ENCODE measurements around the gene TBCK. TPM values are rescaled to one million over a fixed set of nuclear protein-coding genes. Genes with fewer than 3 reads are reported as not detected.
A peak's percentile ranks its signal among the peaks of the same experiment; 100 is the strongest.

The TBCK gene
- 27.7 TPM for total RNA-seq

DNA sequence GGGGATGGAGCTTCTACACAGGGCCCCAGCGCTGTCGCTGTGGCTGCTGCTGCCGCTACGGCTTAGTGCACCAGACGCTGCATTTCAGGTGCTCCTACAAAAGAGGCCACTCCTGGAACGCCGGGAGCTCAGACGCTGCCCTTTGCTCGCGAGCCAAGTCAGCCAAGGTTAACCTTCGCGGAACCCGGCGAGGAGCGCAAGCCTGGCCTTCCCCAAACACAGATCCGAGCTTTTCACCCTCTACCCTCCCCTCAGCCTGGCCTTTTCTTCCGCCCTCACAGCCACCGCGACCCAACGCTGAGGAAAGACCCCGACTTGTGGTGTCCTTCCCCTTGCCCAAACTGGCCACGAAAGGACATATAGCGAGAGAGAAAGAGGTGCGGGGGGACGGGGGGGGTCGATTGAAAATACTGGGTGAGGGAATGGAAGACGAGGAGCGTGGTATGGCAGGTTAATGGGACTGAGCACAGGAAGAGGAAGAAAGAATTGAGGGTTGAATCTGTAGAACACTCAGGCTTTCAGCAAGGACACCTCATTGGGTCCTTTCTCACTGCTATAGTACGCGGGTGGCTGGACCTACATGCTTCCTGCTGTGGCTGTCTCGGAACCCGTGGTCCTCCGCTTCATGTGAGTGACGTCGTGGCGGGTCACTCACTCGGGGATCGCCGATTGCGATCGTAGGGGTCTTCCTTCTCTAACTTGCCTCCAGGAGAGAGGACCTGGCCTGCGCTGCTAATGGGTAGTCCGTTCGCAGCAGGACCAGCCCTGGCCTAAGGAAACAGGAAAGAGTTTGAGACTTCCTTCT lies at the start of gene TBCK, which contains the start of gene AIMP1:
Gene TBCK, minus strand, starts transcription at position 242 of the 805 bp plus-strand sequence. CDS start 7,249 bp downstream, outside the sequence.
Gene AIMP1, plus strand, starts transcription at position 583 of the 805 bp plus-strand sequence. CDS start 8,460 bp downstream, outside the sequence.
- peak; percentile 84 to 98 (median 95) for DNase-seq (ENCODE audit: low read depth in 2 of 3, low spot score in 2 of 3)

DNA sequence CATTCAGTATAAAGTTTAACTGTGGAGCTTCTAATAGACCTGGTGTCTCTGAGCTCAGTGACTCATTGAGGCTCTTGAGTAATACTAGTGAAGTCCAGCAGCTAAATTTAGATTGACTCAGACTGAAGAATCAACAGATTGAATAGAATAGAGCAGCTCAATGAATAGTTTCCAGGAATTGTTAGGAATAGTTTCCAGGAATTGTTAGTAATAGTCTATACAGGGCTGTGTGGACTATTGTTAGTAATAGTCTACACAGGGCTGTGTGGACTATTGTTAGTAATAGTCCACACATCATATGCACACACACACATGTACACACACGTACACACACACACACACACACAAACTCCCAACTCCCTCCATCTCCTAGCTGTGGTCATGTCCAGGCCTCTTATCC lies 49.6 kb upstream of the TBCK start:
- DNase-seq (ENCODE audit: low read depth in 2 of 3, low spot score in 2 of 3) = no peak

DNA sequence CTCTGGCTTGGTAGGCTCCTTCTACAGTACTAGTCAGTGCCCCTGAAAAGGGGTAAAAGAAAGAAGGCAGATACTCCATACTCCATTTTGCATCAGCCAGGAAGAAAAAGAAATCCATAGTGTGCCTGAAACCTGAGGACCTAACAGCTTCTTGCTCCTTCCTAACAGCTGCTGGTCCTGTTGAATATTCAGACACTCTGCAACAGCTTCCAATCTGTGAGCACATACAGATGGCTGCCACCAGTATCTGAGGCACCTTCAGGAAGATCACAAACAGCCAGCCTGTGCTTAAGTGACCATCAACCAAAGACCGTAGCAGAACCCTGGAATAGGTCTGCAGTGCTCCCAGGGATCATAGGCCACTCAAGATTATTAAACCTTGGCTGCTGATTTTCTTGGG lies 48.3 kb upstream of the TBCK start:
- DNase-seq (ENCODE audit: low read depth in 2 of 3, low spot score in 2 of 3) = no peak

DNA sequence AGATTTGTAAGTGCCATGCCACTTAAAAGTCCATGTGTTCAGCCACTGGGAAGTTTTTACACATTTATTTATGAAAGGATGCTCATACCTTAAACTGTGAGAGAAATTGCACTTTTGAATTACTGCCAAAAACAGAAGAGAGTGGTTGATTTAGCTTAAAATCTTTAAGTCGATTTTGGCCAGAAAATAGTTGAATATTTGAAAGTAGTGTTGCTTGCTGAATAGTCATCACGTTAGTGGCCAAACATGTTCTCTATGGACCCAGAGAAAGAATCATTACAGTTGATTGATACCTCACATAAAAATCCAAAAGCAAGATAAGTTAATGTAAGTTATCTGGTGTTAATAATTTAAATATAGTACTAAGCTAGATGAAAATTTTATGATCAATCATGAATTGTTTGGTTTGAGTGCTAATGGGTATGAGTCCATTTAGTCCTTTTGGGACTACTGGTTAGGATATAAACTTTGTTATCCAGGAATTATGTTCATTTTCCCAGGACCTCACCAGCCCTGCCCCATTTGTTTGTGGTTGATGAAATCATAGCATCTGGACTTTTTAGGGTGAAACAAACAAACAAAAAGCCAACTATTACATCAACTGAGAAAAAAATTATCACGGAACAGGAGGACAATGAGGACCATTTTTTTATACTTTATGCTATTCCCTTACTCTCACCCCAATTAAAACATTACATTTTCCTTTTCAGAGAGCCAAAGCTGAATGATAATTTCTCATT lies 46.2 kb upstream of the TBCK start:
- no peak for DNase-seq (ENCODE audit: low read depth in 2 of 3, low spot score in 2 of 3)

DNA sequence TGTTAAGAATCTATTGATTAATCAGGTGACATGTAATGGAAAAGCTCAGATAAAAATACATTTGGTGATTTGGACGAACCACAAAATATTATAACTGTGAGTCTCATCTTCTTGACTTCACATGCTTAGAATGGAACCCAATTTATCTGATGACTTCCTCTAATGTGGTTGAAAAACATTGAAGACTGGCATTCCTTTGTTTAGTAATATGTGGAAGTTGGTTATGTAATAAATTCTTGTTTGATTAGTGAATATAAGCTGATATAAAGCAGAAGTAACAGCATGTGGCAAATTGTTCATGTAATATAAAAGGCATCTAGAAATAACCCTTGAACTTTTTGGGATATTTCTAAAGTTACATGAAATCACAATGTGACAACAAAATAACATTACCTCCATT lies 42.9 kb upstream of the TBCK start:
- DNase-seq (ENCODE audit: low read depth in 2 of 3, low spot score in 2 of 3) = no peak

DNA sequence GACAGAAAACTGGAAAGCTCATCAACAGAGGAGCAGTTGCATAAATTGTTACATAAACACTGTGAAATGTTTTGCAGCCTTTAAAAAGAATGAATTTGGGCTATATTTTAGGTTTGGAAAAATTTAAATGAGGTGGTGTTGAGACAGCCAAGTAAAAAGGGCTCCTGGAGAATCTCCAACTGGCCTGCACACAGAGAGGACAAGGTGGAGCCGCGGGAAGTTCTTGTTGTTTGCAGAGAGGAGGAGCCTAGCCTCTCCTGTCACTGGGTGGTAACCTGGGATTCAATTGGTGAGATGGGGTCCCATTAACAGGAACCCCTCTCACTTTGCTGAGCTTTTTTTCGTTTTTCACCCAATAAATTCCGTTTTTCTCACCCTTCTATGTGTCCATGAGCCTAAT lies 39.2 kb upstream of the TBCK start:
- no peak for DNase-seq (ENCODE audit: low read depth in 2 of 3, low spot score in 2 of 3)

DNA sequence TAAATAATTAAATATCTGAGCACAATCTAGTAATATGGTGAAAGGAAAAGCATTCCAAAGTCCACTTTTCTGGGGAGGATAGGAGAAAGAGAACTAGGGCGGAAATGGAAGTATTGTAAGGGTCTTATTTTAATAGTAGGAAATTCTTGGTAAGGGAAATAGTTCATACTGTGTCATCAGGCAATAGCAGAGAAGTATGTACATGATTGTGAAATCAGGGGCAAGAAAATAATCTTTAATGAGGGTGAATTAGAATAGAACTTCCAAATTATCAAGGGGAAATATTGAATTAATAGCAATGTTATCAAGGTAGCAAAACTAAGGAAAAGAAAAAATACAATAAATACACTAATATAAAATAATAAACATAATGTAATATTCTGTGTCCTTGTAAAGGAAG lies 37.8 kb upstream of the TBCK start:
- no peak for DNase-seq (ENCODE audit: low read depth in 2 of 3, low spot score in 2 of 3)

DNA sequence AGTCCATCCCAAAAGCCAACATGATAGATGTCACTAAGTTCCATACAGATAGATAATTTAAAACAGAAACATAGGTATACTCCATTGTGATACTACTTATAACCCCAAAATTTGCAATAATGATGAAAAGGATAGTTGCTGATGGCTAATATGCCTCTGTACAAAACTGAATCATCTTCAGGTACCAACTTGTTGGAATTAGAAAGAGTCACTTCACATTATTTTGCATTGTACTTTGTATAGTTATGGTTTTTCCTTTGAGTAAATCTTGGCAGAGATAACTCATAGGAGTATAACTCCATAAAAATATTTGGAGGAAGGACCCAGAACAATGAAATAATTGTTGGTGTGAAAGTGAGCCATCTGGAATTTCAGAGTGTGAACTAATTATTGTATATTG lies 35.0 kb upstream of the TBCK start:
- no peak for DNase-seq (ENCODE audit: low read depth in 2 of 3, low spot score in 2 of 3)

DNA sequence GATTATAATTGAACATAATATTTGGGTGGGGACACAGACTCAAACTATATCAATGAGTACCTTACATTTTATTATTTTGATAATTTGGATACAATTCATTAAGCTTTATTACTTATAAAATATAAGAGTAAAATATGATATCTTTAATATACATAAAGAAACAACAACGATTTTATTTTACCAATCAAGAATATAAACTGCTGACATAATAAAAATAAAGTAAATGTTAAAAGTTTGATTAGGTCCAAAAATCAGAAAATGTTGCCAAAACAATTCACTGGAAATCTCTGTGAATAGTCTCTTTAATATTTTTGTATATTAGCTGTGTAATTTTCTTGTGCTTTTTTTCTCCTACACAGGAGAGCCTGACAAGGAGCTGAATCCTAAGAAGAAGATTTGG lies 31.2 kb upstream of the TBCK start:
- no peak for DNase-seq (ENCODE audit: low read depth in 2 of 3, low spot score in 2 of 3)

DNA sequence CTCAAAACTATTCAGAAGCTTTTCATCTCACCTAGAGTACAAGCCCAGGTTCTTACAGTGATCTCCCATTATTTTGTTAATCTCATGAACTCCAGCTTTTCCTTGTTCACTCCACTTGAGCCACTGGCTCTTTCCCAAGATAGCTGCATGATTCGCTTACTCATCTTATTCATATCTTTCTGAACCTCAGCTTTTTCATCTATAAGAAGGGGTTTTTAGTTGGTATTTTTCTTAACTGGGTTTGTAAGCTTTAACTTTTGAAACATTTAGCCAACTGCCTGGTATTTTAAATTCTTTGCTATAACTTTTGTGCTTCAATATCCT lies 28.6 kb upstream of the TBCK start:
- DNase-seq (ENCODE audit: low read depth in 2 of 3, low spot score in 2 of 3) = no peak

DNA sequence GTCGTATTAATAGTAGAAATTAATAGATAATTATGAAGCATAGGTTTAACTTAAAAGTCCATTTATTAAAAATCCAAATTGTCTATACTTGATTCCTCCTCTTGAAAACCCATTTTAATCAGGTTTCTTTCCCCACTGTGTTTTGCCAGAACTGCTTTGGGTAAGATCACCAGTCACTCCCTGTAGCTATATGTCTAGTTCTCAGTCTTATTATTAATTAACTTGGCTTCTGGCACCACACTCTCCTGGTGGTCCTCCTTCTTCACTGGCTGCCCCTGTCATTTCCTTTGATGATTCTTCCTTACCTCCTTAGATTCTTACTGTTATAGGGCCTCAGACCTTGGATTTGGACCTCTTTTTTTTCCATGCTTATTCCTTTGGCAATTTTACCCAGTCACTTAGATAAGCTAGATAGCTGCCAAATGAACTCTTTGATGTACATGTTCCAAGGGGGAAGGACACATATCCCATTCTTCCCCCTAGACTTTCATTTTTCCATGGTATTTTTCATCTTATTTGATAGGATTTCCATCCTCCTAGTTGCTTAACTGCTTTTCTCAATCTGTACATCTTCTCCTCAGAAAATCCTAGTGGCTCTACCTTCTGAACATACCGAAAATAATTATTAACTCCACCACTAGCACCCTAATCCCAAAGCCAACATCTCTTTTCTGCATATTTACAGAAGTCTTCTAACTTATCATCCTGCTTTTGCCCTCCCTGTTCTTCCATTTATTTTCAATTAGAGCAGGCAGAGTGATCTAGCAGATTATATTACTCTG lies 28.0 kb upstream of the TBCK start:
- no peak for DNase-seq (ENCODE audit: low read depth in 2 of 3, low spot score in 2 of 3)

DNA sequence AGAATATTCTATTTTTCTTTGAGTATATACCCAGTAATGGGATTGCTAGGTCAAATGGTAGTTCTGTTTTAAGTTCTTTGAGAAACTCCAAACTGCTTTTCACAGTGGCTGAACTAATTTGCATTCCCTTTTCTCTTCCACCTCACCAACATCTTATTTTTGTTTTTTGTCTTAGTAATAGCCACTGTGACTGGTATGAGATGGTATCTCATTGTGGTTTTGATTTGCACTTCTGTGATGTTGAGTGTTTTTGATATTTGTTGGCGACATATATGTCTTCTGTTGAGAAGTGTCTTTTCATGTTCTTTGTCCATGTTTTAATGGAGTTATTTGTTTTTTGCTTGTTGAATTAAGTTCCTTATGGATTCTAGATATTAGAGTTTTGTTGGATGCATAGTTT lies 24.8 kb upstream of the TBCK start:
- DNase-seq (ENCODE audit: low read depth in 2 of 3, low spot score in 2 of 3) = no peak

DNA sequence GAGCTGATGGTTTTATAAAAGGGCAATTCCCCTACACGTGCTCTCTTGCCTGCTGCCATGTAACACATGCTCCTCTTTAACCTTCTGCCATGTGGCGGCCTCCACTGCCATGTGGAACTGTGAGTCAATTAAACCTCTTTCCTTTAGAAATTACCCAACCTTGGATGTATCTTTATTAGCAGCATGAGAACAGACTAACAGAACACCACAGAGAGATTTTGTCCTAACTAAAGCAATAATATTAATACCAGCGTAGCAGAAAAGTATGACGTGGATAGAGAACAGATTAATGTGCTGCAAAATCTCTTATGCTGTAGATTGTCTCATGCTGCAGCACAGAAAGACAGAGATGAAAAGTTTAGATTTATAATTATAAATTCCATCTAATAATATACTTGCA lies 23.4 kb upstream of the TBCK start:
- DNase-seq (ENCODE audit: low read depth in 2 of 3, low spot score in 2 of 3) = no peak

DNA sequence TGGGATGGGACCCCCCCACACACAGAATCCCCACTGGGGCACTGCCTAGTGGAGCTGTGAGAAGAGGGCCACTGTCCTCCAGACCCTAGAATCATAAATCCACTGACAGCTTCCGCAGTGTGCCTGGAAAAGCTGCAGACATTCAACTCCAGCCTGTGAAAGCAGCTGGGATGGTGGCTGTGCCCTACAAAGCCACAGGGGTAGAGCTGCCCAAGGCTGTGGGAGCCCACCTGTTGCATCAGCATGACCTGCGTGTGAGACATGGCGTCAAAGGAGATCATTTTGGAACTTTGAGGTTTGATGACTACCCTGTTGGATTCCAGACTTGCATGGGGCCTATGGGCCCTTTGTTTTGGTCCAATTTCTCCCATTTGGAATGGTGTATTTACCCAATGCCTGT lies 22.7 kb upstream of the TBCK start:
- DNase-seq (ENCODE audit: low read depth in 2 of 3, low spot score in 2 of 3) = no peak

DNA sequence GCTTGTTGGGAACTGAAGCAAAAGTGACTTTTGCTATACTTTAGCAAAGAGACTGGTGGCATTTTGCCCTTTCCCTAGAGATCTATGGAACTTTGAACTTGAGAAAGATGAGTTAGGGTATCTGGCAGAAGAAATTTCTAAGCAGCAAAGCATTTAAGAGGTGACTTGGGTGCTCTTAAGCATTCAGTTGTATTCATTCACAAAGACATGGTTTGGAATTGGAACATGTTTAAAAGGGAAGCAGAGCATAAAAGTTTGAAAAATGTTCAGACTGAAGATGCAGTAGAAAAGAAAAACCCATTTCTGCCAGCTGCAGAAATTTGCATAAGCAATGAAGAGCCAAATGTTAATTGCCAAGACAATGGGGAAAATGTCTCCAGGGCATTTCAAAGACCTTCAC lies 21.9 kb upstream of the TBCK start:
- no peak for DNase-seq (ENCODE audit: low read depth in 2 of 3, low spot score in 2 of 3)

DNA sequence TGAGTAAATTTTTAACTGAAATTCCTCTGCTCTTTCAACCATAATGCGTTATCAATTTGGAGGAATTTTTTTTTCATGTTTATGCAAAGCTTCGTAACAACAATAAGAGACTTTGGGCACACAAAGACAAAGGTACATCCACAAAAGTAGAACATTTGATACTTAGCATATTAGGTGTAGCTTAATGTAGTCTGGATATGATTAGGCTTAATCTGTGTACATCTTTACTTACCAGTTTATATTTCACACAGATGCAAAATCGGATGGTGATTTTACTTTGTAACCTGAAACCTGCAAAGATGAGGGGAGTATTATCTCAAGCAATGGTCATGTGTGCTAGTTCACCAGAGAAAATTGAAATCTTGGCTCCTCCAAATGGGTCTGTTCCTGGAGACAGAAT lies 20.6 kb upstream of the TBCK start:
- DNase-seq (ENCODE audit: low read depth in 2 of 3, low spot score in 2 of 3) = no peak

DNA sequence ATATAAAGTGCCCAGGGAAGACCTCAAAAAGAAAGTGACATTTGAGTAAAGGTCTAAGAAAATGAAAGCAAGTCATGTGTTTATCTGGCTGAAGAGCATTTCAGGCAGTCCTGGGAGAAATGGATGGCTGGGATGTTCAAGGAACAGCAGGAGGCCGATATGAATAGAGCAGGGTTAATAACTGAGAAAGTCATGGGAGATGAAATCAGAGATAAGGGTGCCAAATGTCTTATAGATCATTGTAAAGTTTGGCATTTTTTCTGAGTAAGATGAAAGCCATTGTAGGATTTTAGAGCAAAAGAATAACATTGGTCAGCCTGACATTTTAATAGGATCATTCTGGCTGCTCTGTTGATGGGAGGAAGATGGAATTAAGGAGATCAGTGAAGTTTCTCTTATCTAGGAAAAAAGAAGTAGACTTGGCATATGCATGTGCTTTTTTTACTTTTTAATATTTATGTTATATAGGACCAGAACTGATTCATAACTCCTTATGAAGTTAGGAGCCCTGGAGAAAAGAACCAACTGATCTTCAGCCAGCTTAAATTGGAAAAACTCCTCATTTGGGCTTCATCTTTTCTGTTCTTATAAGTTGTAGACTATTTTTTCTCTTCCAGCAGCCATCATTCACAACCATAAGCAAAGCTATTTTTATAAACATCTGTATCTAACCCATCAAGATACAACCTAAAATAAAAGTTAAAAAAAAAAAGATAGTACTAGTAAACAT lies 18.9 kb upstream of the TBCK start:
- no peak for DNase-seq (ENCODE audit: low read depth in 2 of 3, low spot score in 2 of 3)

DNA sequence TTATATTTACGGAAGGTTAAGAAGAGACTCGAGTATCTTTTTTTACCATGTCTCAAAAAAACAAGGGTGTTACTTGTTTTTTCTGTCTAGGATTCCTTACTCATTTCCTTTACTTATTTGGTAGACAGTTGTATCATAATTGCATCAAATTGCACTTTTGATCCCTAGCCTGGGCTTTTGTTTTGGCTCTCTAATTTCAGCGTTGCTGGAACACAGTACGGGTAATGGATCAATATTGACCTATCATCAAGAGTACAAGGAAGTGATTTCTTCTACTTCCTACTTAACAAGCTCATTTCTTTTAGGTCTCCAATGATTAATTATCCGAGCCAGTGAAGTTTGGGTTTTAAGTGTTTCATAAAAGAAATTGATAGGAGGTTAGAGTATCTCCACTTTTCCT lies 17.2 kb upstream of the TBCK start:
- no peak for DNase-seq (ENCODE audit: low read depth in 2 of 3, low spot score in 2 of 3)

DNA sequence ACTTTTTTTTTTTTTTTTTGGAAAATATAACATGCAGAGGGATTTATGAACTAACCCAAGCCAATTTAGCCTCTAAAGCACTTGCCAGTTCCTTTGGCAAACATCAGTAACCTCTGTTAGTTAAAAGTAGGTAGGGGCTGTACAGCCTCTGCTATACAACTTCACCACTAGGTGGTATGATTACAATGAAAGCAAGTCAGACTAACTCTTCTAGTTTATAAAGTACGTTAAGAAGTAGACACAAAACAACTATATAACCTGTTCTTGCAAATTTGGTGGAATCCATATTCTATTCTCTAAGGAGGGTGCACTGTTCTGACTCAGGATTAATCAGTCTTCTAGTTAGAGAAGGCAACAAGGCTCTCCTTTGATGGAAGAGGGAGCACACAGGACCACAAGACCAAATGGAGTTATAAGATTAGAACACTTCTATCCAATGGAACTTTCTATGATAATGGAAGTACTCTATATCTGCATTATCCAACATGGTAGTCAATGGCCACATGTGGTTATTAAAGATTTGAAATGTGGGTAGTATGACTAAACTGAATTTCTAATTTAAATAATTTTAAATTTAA lies 13.1 kb upstream of the TBCK start:
- DNase-seq (ENCODE audit: low read depth in 2 of 3, low spot score in 2 of 3) = peak in 2 of 3 donors; percentile 40 to 56

DNA sequence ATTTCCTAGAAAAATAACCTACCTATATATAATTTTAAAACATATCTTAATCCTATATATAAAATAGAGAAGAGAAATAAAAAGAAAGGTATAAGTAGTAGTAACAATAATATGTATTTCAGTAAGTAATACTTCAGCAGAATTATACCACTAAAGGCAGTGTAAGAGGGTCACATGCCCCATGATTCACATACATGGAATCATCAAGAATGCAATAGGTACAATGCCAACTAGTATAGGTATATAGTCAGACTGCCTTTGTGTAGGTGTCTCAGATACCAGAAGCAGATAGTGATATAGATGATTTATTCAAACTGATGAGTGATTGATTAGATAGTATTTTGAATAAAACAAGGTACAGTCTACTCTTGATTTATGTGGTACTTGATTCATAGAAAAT lies 9.8 kb upstream of the TBCK start:
- DNase-seq (ENCODE audit: low read depth in 2 of 3, low spot score in 2 of 3) = no peak
